GM21515 (cell line): ENCODE results near the gene TASOR2.

ENCODE experiments used
- ATAC-seq: cut with Tn5 transposase; IDR thresholded peaks from one replicate; pipeline ENCODE4 v1.9.1; 2021; ENCODE audit not compliant: unreplicated experiment

The TASOR2 gene

DNA sequence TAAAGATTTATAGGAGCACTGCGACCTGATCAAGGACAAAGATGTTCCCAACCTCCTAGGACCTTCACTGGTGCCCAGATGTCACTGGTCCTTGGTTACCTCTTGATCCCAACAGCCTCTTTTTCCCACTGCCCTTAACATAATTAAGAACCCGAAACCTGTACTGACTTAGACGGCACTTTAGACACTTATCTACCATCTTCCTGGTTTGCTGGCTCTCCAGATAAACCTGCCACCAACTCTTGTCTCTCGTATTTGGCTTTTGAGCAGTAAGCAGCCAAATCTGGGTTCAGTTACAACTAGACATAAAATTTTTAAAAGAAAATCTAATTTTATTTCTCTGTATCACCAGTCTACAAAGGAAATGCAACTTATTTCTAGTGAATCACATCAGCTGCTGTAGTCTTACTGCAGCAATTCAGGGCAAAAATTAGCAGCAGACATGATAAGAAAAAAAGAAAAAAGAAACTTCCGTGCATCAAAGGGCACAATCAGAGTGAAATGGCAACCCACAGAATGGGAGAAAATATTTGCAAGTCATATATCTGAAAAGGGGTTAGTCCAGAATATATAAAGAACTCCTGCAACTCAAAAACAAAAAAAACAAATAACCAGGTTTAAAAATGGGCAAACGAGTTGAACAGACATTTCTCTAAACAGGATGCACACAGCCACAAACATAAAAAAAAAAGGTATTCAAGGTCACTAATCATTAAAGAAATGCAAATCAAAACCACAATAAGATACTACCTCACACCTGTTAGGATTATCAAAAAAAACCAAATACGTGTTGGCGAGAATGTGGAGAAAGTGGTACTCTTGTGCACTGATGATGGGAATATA lies 27.7 kb upstream of the TASOR2 start:
- no peak for ATAC-seq

DNA sequence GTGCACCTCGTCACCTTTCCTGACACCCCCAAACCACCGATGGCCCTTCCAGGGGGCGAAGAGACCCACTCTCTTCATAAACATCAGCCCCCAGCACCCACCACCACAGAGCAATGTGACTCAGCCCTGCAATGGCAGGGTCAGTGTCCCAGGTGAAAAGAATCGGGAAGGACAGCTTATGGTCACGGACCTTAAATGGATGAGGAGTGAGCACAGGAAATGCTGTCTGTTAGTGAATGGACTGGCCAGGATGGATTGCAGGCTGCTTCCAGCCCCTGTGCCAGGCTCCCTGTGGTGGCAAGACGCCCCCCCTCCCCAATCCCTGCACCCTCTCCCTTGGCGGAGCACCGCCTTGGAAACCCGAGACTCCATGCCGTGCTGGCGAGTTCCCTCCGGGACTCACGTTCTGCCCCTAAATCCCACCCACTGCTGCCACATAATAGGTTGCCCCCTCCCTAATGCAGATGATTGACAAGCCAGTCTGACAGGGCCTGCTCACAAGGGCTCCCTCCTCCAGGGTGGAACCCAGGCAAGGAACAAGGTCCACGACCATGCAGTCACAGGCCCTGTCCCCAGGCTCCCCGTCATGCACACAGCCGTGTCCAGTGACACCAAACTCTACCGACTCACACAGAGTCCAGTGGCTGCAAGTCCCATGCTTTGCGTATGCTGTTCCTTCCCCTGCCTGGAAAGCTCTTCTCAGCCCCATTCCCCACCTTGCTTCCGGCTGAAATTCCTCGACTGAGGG lies 25.6 kb upstream of the TASOR2 start:
- no peak for ATAC-seq

- no peak for ATAC-seq
Measured at GRCh38 chr10:5659702-5660528, 24.7 kb upstream of the TASOR2 start.

- ATAC-seq: no peak
Measured at GRCh38 chr10:5661043-5661442, 23.6 kb upstream of the TASOR2 start.

DNA sequence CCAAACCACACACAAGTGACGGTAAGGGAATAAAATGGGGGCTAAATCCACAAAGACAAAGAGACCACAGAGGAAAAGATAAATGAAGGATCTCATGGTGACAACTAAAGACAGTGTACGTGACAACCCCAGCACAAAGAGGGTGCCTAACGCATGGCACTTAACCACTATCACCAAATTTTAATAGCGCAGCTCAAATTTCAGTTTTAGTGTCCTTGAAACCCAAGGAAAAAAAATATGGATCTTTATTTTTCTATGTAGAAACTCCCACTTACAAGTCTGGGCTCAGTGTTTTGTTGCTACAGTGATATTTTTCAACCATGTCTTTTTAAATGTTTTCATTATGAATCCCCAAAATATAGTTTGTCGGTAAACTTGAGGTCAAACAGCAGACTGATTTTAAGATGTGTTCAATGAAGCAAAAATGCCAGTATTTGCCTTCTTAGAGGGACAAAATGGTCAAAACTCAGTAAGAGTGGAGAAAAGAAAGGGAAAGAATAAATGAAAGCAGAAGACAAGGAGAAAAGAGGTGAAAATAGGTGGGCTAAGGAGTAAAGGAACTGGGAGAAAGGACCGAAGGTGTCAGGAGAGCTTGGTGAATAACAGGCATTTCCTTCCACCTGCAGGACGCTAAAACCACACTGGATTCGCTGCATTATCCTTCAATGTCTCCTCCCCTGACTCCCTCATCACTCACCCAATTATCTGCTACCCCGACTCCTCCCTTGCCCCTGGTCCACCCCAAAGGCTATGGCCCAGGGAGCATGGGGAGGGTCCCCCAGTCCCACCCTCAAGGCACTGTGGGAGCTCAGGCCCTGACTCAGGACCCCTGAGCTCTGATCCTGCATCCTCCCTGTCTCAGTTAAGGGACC lies 21.7 kb upstream of the TASOR2 start:
- no peak for ATAC-seq

- no peak for ATAC-seq
Measured at GRCh38 chr10:5663692-5664427, 20.8 kb upstream of the TASOR2 start.

GRCh38 chr10:5665373-5666007 lies 19.1 kb upstream of the TASOR2 start:
- no peak for ATAC-seq

DNA sequence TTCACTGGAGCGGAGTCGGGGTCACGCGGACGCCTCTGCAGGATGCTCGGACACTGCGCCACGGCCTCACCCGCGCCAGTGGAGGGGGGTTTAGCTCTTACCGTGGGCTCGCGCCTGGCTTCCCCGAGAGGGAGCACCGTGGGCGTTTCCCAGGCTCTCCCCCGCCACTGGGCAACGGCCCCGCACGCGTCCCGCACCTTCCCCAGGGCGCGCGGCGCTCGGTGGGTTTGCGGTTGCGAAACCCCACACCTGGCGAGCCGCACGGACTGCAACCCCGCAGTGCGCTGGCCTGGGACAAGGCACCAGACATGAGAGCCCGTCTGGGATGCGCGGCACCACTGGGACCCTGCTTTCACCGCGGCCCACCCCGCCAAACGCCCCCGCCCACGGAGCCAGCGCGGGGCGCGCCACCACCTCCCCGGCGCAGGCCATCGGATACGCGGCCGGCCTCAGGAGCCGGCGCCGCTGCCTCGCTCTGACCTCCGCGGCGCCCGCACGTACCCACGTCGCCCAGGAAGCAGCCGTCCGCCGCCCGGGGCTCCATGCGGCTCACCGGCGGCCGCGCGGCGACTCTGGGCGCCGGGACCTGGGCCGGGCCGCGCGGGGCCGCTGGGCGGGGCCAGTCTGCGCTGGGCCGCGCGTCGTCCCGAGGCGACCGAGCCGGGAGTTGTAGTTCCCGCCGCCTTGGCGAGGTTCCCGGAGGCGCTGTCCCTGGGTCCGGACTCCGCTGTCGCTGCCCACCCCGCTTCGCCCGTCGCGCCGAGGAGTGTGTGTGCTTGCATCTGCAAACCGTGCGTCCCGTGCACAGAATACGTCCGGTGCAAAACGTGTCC lies 18.4 kb upstream of the TASOR2 start, which contains the start of gene ASB13:
TSS of gene ASB13 (minus strand) at position 588 of the 833 bp plus-strand sequence. CDS start at position 544, 44 bp downstream.
- peak; percentile 68 for ATAC-seq

- no peak for ATAC-seq
Measured at GRCh38 chr10:5666841-5667630, 17.6 kb upstream of the TASOR2 start.

DNA sequence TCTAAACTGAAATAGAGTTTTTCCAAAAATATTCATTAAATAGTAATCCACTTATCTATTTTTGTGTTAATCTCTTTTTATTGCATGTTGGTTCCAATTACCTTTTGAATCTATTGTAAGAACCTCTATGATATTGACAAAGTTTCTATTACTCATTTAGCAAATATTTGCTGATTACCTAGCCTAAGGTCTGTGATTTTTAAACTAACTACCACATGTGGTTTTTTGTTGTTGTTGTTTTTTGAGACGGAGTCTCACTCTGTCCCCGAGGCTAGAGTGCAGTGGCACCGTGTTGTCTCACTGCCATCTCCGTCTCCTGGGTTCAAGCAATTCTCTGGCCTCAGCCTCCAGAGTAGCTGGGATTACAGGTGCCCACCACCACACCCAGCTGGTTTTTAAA lies 16.2 kb upstream of the TASOR2 start:
- no peak for ATAC-seq

- no peak for ATAC-seq
Measured at GRCh38 chr10:5669604-5670003, 15.0 kb upstream of the TASOR2 start.

GRCh38 chr10:5670662-5671375 lies 13.8 kb upstream of the TASOR2 start:
- no peak for ATAC-seq

- ATAC-seq: no peak
Measured at GRCh38 chr10:5678397-5679036, 6.1 kb upstream of the TASOR2 start.

DNA sequence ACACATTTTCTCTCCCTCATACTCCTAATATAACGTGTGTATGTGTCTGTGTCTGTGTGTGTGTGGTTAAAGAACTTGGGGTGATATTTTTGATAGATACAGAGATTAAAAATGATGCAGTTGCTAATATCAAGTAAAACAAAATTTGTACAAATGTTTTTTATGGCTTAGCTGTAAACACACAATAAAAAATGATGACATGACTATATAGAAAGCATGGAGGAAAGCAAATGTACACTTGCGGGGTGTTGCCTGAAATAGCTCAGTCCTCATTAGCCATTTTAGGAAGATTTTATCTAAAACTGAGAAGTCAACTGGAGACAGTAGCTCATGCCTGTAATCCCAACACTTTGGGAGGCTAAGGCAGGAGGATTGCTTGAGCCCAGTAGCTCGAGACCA lies 5.6 kb upstream of the TASOR2 start:
- no peak for ATAC-seq

DNA sequence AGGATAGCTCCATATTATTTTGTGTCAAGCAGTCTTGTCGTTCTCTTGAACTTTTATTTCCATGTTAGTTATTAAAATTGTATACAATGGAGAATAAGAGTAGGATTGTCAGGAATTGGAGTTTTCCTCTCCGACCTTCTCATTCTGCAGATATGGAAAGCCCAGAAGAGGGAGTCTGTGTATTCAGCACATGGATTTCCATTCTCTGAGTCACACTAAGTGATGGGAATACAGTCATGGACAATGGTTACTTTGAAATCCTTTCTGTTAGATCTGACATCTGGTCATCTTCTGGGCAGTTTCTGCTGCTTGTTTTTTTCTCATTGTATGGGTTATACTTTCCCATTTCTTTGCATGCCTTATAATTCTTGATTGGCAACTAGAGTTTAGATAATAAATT lies 5.0 kb upstream of the TASOR2 start:
- ATAC-seq: no peak

GRCh38 chr10:5681930-5682329 lies 2.7 kb upstream of the TASOR2 start:
- ATAC-seq: no peak
